SU-DHL-6 (cell line): ENCODE data around the gene CNEP1R1.

ENCODE experiments used
- H2AFZ ChIP-seq: fragments of 200-600 bp; sonication (generic); 2 replicates; pipeline ENCODE4 v1.6.1; 2014; ENCODE audit warnings: low read depth, mild to moderate bottlenecking, moderate library complexity, mixed read lengths, antibody characterized with exemption, low read length; ENCODE audit not compliant: severe bottlenecking
- H3F3A ChIP-seq: fragments of 200-600 bp; shearing (Covaris generic); 2 replicates; pipeline ENCODE4 v1.6.0; 2016; ENCODE audit warnings: antibody characterized with exemption, mild to moderate bottlenecking; ENCODE audit not compliant: insufficient read depth
- H3K27ac ChIP-seq: fragments of 200-600 bp; sonication (generic); 2 replicates; pipeline ENCODE4 v1.5.1; 2016; ENCODE audit warnings: low read depth, mild to moderate bottlenecking, low read length, moderate library complexity, mixed read lengths
- H3K27me3 ChIP-seq: fragments of 200-600 bp; sonication (generic), shearing (Covaris generic); 2 replicates; pipeline ENCODE4 v1.6.0; 2014; ENCODE audit warnings: mild to moderate bottlenecking, low read length
- H3K36me3 ChIP-seq: fragments of 200-600 bp; sonication (generic); 2 replicates; pipeline ENCODE4 v1.6.1; 2014; ENCODE audit warnings: mild to moderate bottlenecking, low read length, mixed read lengths
- H3K4me2 ChIP-seq: fragments of 300-600, 200-600 bp; shearing (Covaris generic), sonication (generic); 2 replicates; pipeline ENCODE4 v1.6.0; 2014; ENCODE audit warnings: low read length, low read depth, mild to moderate bottlenecking; ENCODE audit not compliant: poor library complexity, severe bottlenecking
- H3K4me3 ChIP-seq: fragments of 200-600 bp; sonication (generic); 2 replicates; pipeline ENCODE4 v1.5.1; 2014; ENCODE audit warnings: antibody characterized with exemption, low read length, mild to moderate bottlenecking, mixed read lengths; ENCODE audit not compliant: insufficient read depth, poor library complexity, severe bottlenecking
- H3K79me2 ChIP-seq: fragments of 200-600 bp; sonication (generic); 2 replicates; pipeline ENCODE4 v1.6.1; 2014; ENCODE audit warnings: mild to moderate bottlenecking, low read length, moderate library complexity; ENCODE audit not compliant: insufficient read depth
- H3K9ac ChIP-seq: fragments of 200-600 bp; sonication (generic); 2 replicates; pipeline ENCODE4 v1.7.0; 2014; ENCODE audit warnings: mild to moderate bottlenecking, low read length
- H3K9me2 ChIP-seq: fragments of 200-600 bp; sonication (generic); replicated peaks from 2 replicates; pipeline ENCODE4 v1.6.1; 2014; ENCODE audit warnings: low read length; ENCODE audit not compliant: insufficient read depth
- H3K9me3 ChIP-seq: fragments of 200-600 bp; sonication (generic); 2 replicates; pipeline ENCODE4 v1.6.1; 2014; ENCODE audit warnings: low read length, mixed read lengths; ENCODE audit not compliant: insufficient read depth
- H4K20me1 ChIP-seq: fragments of 200-600 bp; sonication (generic); 2 replicates; pipeline ENCODE4 v1.6.1; 2014; ENCODE audit warnings: low read depth, mild to moderate bottlenecking, antibody characterized with exemption, low read length, moderate library complexity, mixed read lengths
- EZH2phosphoT487 ChIP-seq: fragments of 200-600 bp; sonication (generic), shearing (Covaris generic); conservative IDR thresholded peaks from 2 replicates; pipeline ENCODE4 v1.6.1; 2018; ENCODE audit warnings: mild to moderate bottlenecking, antibody characterized with exemption, low read length, moderate library complexity, mixed read lengths
- TF ChIP-seq, protein P1 (sequence below): fragments of 200-600 bp; sonication (generic); IDR thresholded peaks from one replicate; pipeline ENCODE4 v1.5.1; 2017; ENCODE audit warnings: antibody characterized with exemption, mild to moderate bottlenecking, low read length, moderate library complexity; ENCODE audit not compliant: insufficient read depth, poor library complexity, severe bottlenecking

The CNEP1R1 gene

DNA sequence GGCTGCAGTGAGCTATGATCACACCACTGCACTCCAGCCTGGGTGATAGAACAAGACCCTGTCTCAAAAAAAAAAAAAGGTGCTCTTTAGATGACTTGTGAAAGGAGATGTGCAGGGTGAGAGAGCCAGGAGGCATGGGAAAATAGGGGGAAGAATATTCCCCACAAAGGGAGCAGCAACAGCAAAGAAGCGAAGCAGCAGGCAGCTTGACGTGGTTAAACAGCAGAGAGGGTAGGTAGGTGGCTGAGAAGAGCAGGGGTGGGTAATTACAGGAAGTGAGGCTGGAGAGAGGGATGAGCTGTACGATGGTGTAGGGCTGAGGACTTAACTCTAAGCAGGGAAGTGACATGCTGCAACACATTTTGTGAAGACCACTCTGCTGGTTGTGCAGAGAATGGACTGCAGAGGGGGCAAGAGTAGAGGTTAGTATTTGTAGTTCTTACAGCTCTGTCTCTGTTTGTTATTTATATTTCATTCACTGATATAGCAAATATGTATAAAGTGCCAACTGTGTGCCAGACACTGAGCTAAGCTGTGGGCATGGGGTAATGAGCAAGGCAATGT lies 42.3 kb downstream of the CNEP1R1 start:
- Histone ChIP-seq H3K36me3 (peaks cover 15% of the 10 kb centered on the region; the same call in 1 of the 2 replicates), H3F3A (no peaks in the 10 kb centered on the region), H2AFZ (no peak overlapping the region), H3K9me2 (no peaks in the 10 kb centered on the region), H3K4me3 (peak overlapping the region; percentile 84), H3K4me2 (peak overlapping the region; percentile 67), H3K79me2 (peaks cover 50% of the 10 kb centered on the region), H3K9me3 (no peaks in the 10 kb centered on the region), H4K20me1 (no peaks in the 10 kb centered on the region), H3K9ac (peak overlapping the region; percentile 86), H3K27me3 (no peaks in the 10 kb centered on the region), H3K27ac (no peak overlapping the region)
- no peak for TF ChIP-seq EZH2phosphoT487
- TF ChIP-seq, protein P1, sequence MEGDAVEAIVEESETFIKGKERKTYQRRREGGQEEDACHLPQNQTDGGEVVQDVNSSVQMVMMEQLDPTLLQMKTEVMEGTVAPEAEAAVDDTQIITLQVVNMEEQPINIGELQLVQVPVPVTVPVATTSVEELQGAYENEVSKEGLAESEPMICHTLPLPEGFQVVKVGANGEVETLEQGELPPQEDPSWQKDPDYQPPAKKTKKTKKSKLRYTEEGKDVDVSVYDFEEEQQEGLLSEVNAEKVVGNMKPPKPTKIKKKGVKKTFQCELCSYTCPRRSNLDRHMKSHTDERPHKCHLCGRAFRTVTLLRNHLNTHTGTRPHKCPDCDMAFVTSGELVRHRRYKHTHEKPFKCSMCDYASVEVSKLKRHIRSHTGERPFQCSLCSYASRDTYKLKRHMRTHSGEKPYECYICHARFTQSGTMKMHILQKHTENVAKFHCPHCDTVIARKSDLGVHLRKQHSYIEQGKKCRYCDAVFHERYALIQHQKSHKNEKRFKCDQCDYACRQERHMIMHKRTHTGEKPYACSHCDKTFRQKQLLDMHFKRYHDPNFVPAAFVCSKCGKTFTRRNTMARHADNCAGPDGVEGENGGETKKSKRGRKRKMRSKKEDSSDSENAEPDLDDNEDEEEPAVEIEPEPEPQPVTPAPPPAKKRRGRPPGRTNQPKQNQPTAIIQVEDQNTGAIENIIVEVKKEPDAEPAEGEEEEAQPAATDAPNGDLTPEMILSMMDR, result no peak

- Histone ChIP-seq H3F3A (no peaks in the 10 kb centered on the region), H3K9me3 (no peaks in the 10 kb centered on the region), H3K4me3 (no peak overlapping the region), H3K36me3 (peaks cover 20% of the 10 kb centered on the region; the same call in 1 of the 2 replicates), H3K4me2 (no peak overlapping the region), H3K79me2 (peaks cover 56% of the 10 kb centered on the region), H3K27me3 (no peaks in the 10 kb centered on the region), H2AFZ (no peak overlapping the region), H3K9ac (no peak overlapping the region), H3K9me2 (no peaks in the 10 kb centered on the region), H3K27ac (no peak overlapping the region), H4K20me1 (no peaks in the 10 kb centered on the region)
- TF ChIP-seq, protein P1, result no peak
- no peak for TF ChIP-seq EZH2phosphoT487
These were observed 43.5 kb downstream of the CNEP1R1 start for GRCh38 chr16:50068550-50068949.

DNA sequence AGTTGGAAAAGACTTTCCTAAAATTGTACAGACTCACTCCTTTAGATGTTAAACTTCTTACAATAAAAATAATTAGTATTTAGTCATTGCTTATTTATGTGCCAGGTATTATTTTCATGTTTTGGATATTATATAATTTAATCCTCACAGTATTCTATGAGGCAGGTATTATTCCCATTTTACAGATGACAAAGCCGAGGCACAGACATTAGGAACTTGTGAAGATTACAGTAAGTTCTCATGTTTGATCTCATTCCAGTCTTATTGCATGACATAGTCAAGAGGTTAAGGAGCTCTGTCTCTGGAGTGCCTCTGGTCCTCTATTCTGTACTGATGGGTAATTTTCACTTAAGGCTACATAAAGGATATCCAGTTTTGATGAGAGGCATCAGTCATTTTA lies 44.0 kb downstream of the CNEP1R1 start:
- H4K20me1 ChIP-seq, result no peaks in the 10 kb centered on the region
- no peak overlapping the region for H3K4me3 ChIP-seq
- no peak overlapping the region for H3K4me2 ChIP-seq
- H3F3A ChIP-seq, result no peaks in the 10 kb centered on the region
- no peak overlapping the region for H3K9ac ChIP-seq
- H3K27ac ChIP-seq, result no peak overlapping the region
- TF ChIP-seq, protein P1, result no peak
- no peak for TF ChIP-seq EZH2phosphoT487
- no peak overlapping the region for H2AFZ ChIP-seq
- H3K9me3 ChIP-seq, result no peaks in the 10 kb centered on the region
- peaks cover 20% of the 10 kb centered on the region; the same call in 1 of the 2 replicates for H3K36me3 ChIP-seq
- H3K9me2 ChIP-seq, result no peaks in the 10 kb centered on the region
- H3K79me2 ChIP-seq, result peaks cover 56% of the 10 kb centered on the region
- no peaks in the 10 kb centered on the region for H3K27me3 ChIP-seq
